ENCODE results near the gene LHPP.

The LHPP gene

DNA sequence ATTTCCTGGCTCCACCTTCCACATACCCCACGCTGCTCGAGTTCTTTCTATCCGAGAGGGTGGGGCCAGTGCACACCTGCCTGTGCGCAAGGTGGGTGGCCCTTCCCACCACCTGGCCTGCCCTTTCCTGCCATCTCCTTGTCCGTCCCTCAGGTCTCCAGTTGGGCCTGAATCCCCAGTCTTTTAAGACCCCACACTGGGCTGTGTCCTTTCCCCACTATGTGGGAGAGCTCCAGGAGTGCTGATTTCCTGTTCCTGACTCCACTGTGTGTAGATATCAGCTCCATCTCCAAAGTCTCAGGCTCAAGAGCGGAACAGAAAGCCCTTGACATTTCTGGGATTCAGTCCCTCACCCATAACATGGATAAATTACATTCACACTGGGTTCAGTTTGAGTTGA lies 20.1 kb downstream of the LHPP start:
- TF ChIP-seq, protein P1, sequence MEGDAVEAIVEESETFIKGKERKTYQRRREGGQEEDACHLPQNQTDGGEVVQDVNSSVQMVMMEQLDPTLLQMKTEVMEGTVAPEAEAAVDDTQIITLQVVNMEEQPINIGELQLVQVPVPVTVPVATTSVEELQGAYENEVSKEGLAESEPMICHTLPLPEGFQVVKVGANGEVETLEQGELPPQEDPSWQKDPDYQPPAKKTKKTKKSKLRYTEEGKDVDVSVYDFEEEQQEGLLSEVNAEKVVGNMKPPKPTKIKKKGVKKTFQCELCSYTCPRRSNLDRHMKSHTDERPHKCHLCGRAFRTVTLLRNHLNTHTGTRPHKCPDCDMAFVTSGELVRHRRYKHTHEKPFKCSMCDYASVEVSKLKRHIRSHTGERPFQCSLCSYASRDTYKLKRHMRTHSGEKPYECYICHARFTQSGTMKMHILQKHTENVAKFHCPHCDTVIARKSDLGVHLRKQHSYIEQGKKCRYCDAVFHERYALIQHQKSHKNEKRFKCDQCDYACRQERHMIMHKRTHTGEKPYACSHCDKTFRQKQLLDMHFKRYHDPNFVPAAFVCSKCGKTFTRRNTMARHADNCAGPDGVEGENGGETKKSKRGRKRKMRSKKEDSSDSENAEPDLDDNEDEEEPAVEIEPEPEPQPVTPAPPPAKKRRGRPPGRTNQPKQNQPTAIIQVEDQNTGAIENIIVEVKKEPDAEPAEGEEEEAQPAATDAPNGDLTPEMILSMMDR (IDR thresholded peaks at IDR 0.05; ENCODE audit: insufficient read depth, missing control alignments) = no peak
- DNase-seq (ENCODE audit: insufficient read length, low spot score) (no peak), FAIRE-seq (no peak)

DNA sequence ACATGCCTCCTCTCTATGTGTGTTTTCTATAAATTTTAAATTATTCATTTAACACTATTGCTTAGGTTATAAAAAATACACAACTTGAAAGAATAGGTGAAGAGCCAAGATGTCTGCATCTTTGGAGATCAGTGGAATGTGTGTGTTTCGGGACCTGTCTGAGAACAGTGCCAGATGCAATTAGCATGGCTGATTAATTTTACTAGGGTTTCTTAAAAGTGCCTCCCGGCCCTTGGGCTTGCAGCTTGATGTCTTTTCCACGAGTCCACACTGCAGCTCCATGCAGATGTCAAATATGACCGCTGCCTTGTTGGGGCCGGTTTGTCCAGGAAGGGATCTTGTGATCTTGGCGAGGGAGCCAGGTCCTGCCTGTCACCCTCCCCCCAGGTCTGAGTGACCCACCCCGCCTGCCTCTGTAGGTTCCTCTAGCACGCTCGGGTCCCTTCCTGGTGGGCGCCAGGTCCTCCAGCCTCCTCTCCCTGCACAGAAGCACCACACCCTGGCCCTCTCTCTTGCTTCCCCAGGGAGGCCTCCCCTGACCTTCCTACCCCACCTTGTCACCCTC lies 20.7 kb downstream of the LHPP start:
- TF ChIP-seq, protein P1 (IDR thresholded peaks at IDR 0.05; ENCODE audit: insufficient read depth, missing control alignments) = no peak
- DNase-seq (ENCODE audit: insufficient read length, low spot score) (no peak), FAIRE-seq (no peak)

DNA sequence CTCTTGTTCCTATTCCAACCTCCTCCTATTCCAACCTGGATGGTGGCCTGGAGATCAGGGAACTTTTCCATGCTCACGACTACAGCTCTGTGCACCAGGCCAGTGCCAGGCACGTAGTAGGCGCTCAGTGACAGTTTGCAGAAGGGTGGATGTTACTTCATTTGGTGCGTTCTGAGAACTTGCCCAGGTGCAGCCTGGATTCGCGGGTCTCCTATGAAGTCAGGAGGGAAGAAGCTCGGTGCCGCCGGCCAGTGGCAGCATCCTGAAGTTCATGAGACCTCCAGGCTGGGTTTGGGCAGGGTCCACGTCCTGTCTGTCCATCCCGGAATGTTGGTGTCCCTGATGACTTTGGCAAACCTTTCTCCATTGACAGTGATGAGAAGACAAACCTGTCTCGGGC lies 21.3 kb downstream of the LHPP start:
- TF ChIP-seq, protein P1 (IDR thresholded peaks at IDR 0.05; ENCODE audit: insufficient read depth, missing control alignments) = no peak
- FAIRE-seq = no peak
- DNase-seq (ENCODE audit: insufficient read length, low spot score) = no peak

DNA sequence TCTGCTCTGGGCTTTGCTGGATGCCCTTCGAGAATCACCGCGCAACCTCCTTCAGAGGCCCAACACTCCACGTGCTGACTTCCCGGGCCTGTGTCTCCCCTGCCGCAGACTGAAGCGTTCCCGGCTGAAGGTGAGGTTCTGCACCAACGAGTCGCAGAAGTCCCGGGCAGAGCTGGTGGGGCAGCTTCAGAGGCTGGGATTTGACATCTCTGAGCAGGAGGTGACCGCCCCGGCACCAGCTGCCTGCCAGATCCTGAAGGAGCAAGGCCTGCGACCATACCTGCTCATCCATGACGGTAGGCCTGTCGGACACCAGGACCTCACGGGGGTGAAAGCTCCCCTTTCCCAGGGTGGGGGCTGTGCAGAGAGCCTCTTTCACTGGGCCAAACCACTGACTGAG lies 22.4 kb downstream of the LHPP start:
- DNase-seq (ENCODE audit: insufficient read length, low spot score) = no peak
- FAIRE-seq = no peak
- TF ChIP-seq, protein P1 (IDR thresholded peaks at IDR 0.05; ENCODE audit: insufficient read depth, missing control alignments) = no peak

DNA sequence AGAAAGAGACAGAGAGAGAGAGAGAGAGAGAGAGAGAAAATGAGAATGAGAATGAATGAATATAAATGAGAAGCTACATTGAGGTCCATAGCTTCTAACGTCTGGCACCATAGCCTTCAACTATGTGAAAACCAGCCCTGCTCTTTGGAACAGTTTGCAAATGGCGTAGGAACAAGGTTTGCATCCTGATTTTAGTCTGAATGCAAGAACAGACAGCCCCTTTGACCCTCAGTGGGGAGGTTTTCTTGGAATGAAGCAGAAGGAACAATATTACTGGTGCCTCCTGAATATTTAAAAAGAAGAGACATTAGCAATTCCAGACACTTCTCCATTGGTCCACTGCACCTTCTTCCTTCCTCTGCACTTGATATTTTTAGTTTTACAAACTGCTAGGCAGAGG lies 23.0 kb downstream of the LHPP start:
- FAIRE-seq = no peak
- no peak for DNase-seq (ENCODE audit: insufficient read length, low spot score)
- TF ChIP-seq, protein P1 (IDR thresholded peaks at IDR 0.05; ENCODE audit: insufficient read depth, missing control alignments) = no peak

DNA sequence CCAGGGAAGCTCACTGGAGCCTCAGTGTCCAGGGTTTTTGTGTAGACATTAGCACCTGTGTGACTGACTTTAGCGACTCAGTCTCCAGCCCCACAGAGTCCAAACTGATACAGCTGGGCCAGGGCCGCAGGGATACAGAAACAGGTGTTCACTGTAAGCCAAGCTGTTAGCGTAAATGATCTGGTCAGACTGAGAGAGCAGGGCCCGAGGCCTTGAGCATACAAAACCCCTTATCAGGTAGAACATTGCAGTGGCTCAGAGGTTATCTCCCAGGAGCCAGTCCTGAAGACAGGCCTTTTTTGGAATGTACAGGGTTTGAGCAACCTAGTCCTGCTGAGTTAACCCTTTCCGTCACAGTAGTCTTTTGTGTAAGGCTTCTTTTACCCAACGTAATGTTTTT lies 25.0 kb downstream of the LHPP start:
- FAIRE-seq (no peak), DNase-seq (ENCODE audit: insufficient read length, low spot score) (no peak)
- TF ChIP-seq, protein P1 (IDR thresholded peaks at IDR 0.05; ENCODE audit: insufficient read depth, missing control alignments) = no peak

DNA sequence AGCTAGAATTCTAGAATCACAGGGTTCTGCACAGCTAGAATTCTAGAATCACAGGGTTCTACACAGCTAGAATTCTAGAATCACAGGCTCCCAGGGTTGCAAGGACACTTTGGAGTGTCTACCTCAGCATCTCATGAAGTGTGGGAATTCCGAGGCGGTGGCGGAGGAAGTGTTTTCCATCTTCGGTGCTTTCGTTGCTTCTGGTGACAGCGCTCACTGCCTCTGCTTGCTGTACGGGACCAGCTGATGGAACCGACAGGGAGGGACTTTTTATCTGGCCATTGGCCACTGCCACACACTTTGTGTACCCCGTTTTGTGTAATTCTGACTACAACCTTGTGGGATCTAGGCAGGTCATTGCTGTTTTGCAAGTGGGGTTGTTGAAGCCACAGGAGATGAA lies 29.5 kb downstream of the LHPP start:
- FAIRE-seq (no peak), DNase-seq (ENCODE audit: insufficient read length, low spot score) (no peak)
- TF ChIP-seq, protein P1 (IDR thresholded peaks at IDR 0.05; ENCODE audit: insufficient read depth, missing control alignments) = no peak

All from D721Med (cell line).